ENCODE measurements around the gene GSTA4. TPM values are rescaled to one million over a fixed set of nuclear protein-coding genes. Genes with fewer than 3 reads are reported as not detected.
"Not testable (repeated sequence)": the region's sequence is repeated elsewhere in the genome, so short reads cannot be mapped to it uniquely, and the experiment has no call there.

The GSTA4 gene
- total and polyA plus RNA-seq, 2 of the 13 experiments (the other 11 are each of a cell fraction or from before 2014, with no cell fraction given): 34.1 to 53.6 TPM

DNA sequence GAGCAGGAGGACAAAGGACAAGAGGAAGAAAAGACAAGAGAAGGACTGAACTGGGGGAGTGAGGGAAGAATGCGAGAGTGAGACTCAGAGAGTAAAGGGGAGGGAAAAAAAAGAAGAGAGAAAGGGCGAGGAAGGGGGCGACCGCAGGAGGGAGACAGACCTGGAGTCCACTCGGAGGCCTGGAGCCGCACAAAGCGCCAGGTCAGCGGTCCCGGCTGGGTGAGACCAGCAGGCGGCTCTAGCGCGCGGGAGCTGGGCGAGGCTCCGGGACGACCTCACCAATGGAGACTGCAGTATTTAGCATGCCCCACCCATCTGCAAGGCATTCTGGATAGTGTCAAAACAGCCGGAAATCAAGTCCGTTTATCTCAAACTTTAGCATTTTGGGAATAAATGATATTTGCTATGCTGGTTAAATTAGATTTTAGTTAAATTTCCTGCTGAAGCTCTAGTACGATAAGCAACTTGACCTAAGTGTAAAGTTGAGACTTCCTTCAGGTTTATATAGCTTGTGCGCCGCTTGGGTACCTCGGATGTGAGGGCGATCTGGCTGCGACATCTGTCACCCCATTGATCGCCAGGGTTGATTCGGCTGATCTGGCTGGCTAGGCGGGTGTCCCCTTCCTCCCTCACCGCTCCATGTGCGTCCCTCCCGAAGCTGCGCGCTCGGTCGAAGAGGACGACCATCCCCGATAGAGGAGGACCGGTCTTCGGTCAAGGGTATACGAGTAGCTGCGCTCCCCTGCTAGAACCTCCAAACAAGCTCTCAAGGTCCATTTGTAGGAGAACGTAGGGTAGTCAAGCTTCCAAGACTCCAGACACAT is at the start of gene GSTA4 (continued):
- TF ChIP-seq CREM (IDR thresholded peaks at IDR 0.05): peak; percentile 66; the same call in 1 of the 2 replicates
- not testable (repeated sequence) for TF ChIP-seq CREM (CRISPR knock-in tag; IDR thresholded peaks at IDR 0.05); SP1 (IDR thresholded peaks at IDR 0.05); CREB1 (IDR thresholded peaks at IDR 0.05)
- TF ChIP-seq, protein P1, sequence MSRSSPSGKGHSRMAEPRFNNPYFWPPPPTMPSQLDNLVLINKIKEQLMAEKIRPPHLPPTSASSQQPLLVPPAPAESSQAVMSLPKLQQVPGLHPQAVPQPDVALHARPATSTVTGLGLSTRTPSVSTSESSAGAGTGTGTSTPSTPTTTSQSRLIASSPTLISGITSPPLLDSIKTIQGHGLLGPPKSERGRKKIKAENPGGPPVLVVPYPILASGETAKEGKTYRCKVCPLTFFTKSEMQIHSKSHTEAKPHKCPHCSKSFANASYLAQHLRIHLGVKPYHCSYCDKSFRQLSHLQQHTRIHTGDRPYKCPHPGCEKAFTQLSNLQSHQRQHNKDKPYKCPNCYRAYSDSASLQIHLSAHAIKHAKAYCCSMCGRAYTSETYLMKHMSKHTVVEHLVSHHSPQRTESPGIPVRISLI (CRISPR knock-in tag; IDR thresholded peaks at IDR 0.05; ENCODE audit: borderline replicate concordance): peak; percentile 92
- 0 out of 2 replicates have a peak, but pooled peaks have one; percentile 59 for TF ChIP-seq NR1H2 (CRISPR knock-in tag; IDR thresholded peaks at IDR 0.05; ENCODE audit: borderline replicate concordance, low read depth)
- TF ChIP-seq MAFF (IDR thresholded peaks at IDR 0.05; ENCODE audit: low read depth, low read length): peak; percentile 87
- TF ChIP-seq SMAD3 (CRISPR knock-in tag; IDR thresholded peaks at IDR 0.05): peak; percentile 88; the same call in 1 of the 2 replicates
- TF ChIP-seq SKI (IDR thresholded peaks at IDR 0.05; ENCODE audit: partially characterized antibody): peak; percentile 68
- TF ChIP-seq RFX5 (IDR thresholded peaks at IDR 0.05; ENCODE audit: low read depth, low read length): peak; percentile 10; the same call in 1 of the 2 replicates
- TF ChIP-seq SP1 (CRISPR knock-in tag; IDR thresholded peaks at IDR 0.05): peak; percentile 89
- peak; percentile 83; the same call in 1 of the 2 replicates for TF ChIP-seq NFKBIZ (CRISPR knock-in tag; IDR thresholded peaks at IDR 0.05)
- TF ChIP-seq ZKSCAN8 (CRISPR knock-in tag; IDR thresholded peaks at IDR 0.05; ENCODE audit: borderline replicate concordance): peak; percentile 92
- TF ChIP-seq, protein P2, sequence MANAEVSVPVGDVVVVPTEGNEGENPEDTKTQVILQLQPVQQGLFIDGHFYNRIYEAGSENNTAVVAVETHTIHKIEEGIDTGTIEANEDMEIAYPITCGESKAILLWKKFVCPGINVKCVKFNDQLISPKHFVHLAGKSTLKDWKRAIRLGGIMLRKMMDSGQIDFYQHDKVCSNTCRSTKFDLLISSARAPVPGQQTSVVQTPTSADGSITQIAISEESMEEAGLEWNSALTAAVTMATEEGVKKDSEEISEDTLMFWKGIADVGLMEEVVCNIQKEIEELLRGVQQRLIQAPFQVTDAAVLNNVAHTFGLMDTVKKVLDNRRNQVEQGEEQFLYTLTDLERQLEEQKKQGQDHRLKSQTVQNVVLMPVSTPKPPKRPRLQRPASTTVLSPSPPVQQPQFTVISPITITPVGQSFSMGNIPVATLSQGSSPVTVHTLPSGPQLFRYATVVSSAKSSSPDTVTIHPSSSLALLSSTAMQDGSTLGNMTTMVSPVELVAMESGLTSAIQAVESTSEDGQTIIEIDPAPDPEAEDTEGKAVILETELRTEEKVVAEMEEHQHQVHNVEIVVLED (CRISPR knock-in tag; IDR thresholded peaks at IDR 0.05; ENCODE audit: borderline replicate concordance): peak; percentile 58; the same call in 1 of the 2 replicates
- TF ChIP-seq ZNF350 (CRISPR knock-in tag; IDR thresholded peaks at IDR 0.05; ENCODE audit: borderline replicate concordance, low read depth): peak; percentile 79; the same call in 1 of the 2 replicates
- TF ChIP-seq ZNF772 (CRISPR knock-in tag; IDR thresholded peaks at IDR 0.05): peak; percentile 76; the same call in 1 of the 2 replicates
- TF ChIP-seq, protein P3, sequence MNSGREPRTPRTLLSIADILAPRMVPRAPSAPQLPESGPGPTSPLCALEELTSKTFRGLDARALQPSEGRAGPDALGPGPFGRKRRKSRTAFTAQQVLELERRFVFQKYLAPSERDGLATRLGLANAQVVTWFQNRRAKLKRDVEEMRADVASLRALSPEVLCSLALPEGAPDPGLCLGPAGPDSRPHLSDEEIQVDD (CRISPR knock-in tag; IDR thresholded peaks at IDR 0.05; ENCODE audit: borderline replicate concordance): peak; percentile 60; the same call in 1 of the 2 replicates
- peak; percentile 93 for TF ChIP-seq ZNF264 (CRISPR knock-in tag; IDR thresholded peaks at IDR 0.05)
- peak; percentile 69 for TF ChIP-seq ATF7-NPFF (CRISPR knock-in tag; IDR thresholded peaks at IDR 0.05; ENCODE audit: low read depth)
- TF ChIP-seq RFXANK (CRISPR knock-in tag; IDR thresholded peaks at IDR 0.05): 0 out of 2 replicates have a peak, but pooled peaks have one; percentile 64
- TF ChIP-seq CREB1 (CRISPR knock-in tag; IDR thresholded peaks at IDR 0.05): peak; percentile 43
- TF ChIP-seq ZNF678 (CRISPR knock-in tag; IDR thresholded peaks at IDR 0.05): 0 out of 2 replicates have a peak, but pooled peaks have one; percentile 47
- peak; percentile 59; the same call in 1 of the 2 replicates for TF ChIP-seq MAZ (IDR thresholded peaks at IDR 0.05; ENCODE audit: borderline replicate concordance, low read depth, low read length)
- peak; percentile 64 for TF ChIP-seq MAZ (CRISPR knock-in tag; IDR thresholded peaks at IDR 0.05; ENCODE audit: low read depth)
